HG03095 (cell line): ENCODE measurements around the gene SSBP2.
"Not testable (repeated sequence)": the region's sequence is repeated elsewhere in the genome, so short reads cannot be mapped to it uniquely, and the experiment has no call there.

ENCODE experiments used
- ATAC-seq: cut with Tn5 transposase; IDR thresholded peaks from one replicate; pipeline ENCODE4 v1.9.1; 2021; ENCODE audit warnings: moderate library complexity; ENCODE audit not compliant: unreplicated experiment

The SSBP2 gene

DNA sequence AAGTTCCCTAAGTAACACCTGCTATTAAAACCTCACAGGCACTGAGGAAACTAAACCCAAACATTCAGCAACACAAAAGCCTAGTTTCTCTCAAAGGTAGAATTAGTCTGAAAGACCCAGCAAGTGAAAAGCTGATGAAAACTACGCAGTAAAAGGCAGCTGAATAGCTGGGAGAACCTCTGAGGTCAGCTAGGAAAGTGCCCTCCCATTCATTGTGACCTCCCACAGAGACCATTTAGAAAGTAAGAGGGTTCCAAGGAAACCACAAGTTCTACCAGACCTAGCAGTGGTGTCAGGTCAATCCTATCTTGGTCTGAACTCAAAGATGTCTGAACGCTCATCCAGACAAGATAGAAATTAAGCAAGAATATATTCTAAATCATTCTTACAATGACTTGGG lies 144.7 kb downstream of the SSBP2 start:
- no peak for ATAC-seq

DNA sequence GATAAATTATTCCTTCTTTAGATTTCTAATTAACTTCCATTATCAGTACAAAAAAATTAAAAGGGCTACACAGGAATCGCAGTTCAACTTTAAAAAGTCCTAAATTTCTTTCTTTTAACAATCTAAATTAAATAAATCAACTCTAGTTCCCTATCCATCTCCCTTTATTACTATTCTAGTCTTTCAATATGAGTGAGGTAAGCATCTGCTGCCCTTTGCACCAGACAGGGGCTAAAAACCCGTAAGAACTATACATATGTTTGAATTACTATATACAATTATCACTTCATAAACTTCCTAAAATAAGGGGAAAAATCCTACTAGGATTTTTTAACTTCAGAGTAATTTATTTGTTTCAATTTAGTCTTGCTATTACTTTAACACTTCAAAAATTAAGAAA lies 145.6 kb downstream of the SSBP2 start:
- ATAC-seq, result no peak

DNA sequence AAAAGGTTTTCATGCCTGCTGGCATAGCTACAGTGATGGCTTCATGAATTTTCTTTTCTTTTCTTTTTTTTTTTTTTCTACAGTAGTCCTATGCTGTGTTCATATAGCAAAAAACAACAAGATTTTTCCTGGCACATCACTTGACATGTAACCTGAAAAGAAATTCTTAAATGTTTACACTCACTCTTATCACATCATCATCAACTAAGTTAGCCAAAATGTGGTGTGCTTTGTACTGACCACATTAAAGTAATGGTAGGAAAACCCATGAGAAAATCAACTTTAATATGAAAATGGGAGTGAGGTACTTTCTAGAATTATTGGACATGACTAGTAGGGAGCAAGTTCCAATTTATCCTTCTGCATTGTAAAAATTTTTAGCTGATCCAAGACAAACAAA lies 146.7 kb downstream of the SSBP2 start:
- no peak for ATAC-seq

DNA sequence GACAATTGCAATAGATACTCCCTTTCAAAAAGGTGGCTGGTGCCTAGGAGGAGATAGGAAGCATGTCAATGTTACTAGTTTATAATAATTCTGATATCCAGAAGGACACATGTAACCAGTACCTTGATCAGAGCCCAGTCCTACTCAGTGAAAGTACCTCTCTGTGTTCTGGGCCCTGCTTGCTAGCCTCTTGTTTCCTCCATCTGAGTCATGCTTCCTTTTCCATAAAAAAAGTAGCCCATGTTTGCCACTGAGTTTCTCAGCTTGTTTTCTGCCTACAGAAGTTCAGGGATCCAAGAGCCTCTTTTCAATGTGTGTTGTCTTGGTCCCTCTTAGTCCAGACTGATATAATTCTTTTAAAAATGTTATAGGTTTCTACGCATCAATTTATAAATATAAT lies 149.0 kb downstream of the SSBP2 start:
- ATAC-seq, result no peak

DNA sequence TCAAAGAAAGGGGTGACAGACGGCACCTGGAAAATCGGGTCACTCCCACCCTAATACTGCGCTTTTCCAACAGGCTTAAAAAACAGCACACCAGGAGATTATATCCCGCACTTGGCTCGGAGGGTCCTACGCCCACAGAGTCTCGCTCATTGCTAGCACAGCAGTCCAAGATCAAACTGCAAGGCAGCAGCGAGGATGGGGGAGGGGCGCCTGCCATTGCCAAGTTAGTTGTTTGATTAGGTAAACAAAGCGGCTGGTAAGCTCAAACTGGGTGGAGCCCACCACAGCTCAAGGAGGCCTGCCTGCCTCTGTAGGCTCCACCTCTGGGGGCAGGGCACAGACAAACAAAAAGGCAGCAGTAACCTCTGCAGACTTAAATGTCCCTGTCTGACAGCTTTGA lies 158.8 kb downstream of the SSBP2 start:
- not testable (repeated sequence) for ATAC-seq

DNA sequence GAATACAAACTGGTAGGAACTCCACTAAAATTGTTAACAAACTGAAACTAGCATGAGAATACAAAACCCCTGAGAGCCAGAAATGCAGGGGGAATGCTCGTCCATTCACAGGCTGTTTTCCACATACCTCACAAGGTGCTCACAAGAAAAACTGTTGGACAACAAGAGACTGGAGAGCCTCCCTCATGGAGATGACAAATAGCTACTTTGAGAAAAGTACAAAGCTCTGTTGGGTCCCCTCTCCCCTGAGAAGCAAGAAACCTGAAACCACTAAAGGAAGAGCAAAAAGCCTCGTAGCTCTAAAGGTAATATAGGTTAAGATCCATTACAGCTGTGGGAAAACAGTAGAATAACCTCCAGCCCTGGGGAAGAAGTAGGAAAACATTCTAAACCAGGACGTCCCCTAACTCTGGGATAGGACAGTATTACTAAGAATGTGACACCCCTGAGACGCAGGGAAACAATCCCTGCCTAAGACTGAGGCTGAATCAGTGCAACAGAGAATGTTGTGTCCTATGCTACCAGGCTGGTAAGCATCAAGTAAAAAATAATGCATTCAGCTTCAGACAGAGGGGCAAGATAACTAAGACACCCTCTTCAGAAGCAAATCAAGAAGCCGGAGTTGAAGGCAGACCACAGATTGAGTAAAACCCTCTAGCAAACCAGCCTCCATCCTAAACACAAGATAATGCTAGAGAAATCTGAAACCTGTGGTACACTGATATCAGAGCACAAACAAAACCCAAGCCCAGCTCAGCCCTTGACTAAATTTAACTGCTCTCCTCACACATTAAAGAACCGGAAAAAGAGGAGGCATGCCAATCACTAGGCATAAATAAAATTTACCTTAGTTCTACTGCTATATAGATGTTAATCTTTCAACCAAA lies 160.2 kb downstream of the SSBP2 start:
- no peak for ATAC-seq

DNA sequence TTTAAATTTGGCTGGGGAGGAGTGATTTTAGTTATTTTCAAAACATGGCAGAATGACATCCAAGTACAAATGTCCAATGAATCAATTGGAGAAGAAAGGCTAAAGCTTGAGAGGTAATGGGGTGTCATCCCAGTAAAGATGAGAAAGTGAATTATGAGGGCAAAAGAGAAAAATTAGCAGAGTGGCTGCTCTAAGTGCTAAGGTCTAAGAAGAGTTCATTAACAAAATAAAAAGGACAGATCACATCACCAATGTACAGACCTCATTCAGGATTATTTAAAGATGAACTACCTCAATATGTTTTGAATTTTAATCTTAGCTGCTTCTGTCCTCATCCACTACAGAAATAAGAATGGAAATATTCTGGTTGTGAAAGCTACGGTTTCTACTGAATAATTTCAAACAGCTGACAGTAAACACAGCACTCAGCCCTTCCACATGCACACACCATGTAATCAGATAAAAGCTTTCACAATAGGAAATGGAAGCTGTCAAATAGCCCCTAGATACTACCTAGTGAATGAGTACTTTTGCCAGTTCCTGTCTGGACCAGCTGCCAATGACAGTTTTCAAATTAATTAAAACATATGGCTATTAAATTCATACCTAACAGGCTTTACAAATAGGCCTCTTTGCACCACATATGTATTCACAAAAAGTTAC lies 171.5 kb downstream of the SSBP2 start:
- ATAC-seq, result no peak

DNA sequence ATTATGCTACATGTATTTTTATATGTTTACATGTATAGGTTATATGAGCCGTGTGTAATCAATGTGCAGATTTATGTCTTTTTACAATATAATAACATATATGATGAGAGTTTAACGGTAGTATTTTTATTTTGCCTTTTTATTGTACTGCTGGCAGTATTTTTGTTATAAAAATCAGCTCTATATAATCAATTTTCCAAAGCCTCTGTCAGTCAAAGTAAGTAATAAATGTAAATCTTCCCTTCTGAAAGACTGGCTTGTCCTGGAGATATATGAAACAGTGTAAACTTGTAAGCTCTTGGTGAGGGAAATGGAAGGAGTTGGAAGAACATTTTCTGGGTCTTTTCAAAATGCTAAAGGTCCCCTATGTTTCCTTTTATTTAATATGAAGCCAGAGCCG lies 173.8 kb downstream of the SSBP2 start:
- no peak for ATAC-seq

DNA sequence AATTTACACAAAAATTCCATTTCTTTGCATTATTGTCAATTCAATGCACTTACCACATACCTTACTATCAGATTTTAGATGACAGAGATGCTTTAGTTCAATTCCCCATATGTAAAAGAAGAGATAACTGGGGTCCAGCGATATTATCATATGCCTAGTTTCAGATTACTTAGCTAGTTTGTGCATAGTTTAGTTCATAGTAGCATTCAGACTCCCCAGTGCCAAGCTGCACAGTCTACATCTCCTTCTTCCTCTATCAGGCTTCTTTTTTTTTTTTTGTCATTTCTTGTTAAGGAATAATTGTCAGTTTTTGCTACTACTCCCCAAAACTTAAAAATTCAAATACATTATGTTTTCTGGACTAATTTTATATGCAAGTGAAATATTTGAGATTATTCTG lies 175.0 kb downstream of the SSBP2 start:
- no peak for ATAC-seq

DNA sequence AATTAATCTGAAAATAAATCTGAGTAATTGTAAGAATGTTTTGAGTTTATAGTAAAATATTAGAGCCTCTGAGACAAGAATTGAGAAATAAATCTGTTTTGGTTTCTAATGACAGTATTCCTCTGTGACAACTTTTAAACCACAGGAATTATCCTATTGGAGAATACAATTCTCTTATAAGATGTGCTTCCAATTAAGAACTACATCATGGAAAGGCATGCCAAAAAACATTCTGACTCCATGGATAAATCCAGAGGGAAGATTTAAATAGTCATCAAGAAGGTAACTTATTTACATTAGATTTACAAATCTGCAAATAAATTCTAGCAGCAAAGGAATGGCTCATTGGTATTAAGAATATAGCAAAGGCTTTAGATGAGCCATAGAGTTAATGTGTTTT lies 178.7 kb downstream of the SSBP2 start:
- no peak for ATAC-seq

DNA sequence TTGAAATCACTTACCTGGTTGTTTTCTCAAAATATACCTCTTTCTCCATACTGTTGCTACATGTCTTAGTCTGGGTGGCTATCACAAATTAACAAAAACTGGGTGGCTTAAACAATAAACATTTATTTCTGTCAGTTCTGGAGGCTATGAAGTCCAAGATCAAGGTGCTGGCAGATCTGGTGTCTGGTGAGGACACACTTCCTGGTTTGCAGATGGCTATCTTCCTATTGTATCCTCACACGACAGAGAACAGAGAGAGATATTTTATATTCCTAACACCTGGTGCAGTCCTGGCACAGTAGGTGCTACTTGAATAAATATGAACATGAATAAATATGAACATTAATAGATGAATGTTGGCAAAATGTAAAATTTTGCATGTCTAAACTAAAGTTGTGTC lies 192.7 kb downstream of the SSBP2 start:
- ATAC-seq, result no peak

DNA sequence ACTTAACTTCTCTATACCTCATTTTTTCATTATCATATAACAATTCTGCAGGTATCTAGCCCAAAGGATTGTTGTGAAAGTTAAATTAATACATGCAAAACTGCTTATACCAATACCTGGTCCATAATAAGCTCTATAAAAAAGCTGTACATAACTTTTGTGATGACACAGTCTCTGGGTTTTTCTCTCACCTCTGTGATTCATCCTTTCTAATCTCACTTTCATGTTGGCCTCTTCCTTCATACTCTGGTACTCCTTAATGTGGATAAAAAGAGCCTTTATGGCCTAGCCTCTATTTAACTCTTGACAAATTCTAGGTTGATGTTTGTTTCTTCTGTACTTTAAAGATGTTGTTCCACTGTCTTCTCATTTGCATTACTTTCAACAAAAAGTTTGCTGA lies 194.1 kb downstream of the SSBP2 start:
- no peak for ATAC-seq

DNA sequence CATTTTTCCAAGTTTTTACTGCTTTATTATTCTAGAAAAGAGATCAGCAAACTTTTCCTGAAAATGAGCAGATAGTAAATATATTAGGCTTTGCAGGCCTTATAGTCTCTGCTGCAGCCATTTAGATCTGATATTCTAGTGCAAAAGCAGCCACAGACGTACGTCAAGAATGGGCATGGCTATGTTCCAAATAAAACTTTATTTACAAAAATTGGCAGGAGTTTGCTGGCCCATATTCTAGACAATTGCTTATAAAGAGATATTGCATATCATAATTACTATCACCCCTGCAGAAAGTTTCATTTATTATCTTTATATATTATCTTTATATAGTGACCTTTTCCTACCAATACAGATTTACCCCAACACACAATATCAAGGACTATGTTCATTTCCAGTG lies 195.0 kb downstream of the SSBP2 start:
- ATAC-seq, result no peak

DNA sequence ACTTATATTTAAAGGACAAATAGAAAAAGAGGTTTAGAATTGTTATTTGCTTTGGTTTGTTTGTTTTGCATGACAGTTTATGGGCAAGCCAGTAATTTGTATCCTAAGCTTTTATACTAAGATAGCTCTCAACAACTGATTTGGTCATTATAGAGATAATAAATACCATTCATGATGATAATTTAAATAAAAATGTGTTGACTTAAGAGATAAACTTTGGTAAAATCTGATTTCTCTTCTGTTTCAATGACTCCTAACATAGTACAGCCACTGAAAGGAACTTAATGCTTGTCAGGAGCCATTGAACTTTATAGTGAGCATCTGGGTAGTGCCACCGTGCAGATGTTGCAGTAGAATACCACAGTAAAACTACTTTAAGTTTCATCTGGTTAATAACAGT lies 196.2 kb downstream of the SSBP2 start:
- no peak for ATAC-seq

DNA sequence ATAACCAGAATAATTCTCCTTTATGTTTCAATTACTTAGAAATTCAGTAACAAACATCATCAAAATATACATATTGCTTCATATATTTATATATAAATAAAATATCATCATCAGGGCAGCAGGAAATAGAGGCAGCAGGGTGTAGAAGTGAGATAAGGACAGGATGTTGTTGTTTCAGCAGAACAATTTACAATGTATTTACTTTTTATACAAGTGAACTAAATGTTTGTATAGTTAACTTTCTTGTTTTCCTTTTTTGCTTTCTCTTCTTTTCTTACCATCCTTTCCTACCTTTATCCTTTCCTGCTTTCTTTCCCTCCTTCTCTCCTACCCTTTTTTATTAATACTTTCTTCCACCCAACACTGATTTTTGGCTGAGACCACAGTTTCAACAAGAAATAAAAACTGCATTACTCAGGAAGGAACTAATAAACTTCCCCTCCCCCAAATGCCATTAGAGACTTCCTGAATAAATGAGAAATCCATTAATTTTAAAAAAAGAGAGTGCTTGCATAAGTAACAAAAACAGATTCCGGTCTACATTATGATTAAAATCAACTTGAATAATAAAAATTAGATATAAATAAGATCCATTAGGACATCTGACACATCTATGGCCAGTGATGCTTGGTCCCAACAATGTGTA lies 197.2 kb downstream of the SSBP2 start:
- no peak for ATAC-seq

DNA sequence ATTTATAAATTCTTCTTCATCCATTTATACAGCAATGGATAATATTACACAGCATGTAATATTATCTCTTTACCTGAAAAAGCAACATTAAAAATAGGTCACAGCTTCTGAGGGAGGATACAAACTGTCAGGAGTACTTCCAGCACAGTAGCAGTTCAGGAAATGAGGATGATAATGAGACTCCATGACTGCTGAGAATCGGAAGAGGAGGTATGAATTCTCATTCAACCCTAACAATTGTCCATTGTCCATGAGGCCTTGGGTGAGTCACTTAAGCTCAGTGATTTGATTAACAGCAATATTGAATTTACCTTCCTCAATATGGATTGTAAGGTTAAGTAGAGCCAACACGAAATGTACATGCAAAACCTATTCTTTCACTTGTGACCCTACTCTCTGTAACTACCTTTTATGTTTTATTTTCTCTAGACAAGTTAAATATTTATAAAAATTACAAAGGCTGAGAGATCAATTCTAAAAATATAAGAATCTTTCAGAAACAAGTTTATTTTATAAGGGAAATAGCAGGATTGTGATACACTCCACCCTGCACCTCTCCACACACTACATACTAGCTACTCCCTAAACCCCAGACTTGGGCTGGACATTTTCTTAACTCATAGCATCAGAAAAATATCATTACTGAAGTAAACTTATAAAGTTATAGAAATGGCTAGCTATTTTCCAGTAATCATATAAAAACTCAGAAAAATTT lies 197.9 kb downstream of the SSBP2 start:
- no peak for ATAC-seq

DNA sequence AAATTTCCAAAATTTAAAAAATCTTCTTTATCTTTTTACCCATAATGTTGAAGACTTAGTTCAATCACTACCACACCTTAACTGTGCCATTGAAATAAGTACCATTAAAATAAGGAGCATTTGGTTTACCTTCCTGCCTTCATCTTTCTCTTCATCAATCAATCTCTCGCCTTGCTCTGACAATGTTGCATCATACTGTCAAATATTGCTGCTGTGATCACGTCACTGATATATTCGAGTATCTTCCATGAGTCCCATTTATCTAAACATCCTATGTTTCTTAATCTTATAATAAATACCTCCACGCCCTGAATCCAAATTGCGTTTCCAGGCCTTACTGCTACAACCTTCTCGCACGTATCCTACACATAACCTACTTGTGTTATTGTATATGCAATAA lies 201.8 kb downstream of the SSBP2 start:
- ATAC-seq, result no peak

DNA sequence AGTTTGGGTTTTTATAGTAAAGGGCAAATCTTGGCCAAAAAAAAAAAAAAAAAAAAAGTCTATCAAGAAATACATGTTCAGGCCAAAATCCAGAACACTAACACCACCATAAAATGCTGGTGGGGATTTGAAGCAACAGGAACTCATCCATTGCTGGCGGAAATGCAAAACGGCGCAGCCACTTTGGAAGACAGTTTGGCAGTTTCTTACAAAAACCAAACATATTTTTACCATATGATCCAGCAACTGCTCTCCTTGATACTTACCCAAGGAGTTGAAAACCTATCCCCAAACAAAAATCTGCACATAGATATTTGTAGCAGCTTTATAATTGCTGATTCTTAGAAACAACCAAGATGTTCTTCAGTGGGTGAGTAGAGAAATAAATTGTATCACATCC lies 203.9 kb downstream of the SSBP2 start:
- no peak for ATAC-seq

DNA sequence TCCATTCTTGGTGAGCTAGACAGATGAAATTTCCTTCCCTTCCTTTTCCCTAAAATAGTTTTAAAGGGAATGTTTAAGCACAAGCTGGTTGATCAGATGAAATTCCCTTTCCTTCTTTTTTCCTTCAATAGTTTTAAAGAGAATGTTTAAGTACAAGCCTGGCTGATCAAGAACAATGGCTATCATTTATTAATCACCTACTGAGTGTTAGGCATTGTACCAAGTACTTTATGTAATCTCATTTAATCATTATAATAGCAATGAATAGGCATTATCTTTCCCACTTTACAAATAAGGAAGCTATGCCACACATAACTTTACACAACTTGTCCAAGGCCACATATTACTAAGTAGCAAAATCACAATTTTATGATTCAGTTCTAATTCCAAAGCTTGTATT lies 205.0 kb downstream of the SSBP2 start:
- no peak for ATAC-seq

DNA sequence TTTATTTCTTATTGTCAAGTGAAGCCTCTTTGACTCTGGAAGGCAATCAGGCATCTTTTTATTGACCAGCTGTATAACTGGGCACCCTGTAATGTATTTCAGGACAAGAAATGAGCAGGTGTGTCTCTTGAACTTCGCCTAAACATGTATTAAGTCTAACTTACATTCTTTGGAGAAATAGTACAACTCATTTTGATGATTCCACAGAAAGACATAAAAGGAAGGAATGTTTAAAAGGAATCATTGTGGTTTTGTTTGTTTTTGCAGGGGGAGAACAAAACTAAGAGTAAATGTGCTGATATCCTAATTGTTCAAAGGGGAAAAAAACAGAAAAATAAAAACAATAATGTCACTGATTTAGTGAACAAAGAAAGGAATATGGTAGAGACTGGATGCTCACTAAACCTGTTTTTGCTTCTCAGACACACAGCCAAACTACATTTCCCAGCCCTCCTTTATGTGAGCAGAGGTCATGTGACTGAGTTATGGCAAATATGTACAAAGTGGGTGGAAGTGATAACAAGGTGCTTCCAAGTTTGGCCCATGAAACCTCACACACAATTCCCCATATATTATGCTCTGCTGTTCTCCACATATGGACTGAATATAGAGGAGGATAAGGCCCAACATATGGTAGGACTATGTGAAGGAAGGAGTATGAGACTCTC lies 206.4 kb downstream of the SSBP2 start:
- ATAC-seq, result no peak

DNA sequence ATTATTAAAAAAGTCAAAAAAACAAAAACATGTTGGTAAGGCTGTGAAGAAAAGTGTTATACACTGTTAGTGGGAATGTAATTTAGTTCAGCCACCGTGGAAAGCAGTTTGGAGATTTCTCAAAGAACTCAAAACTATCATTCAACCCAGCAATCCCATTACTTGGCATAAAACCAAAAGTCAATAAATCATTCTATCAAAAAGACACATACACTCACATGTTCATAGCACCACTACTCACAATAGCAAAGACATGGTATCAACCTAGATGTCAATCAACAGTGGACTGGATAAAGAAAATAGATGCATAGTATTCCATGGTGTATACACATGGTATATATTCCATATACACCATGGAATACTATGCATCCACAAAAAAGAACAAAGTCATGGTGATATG lies 208.7 kb downstream of the SSBP2 start:
- no peak for ATAC-seq
